Measurements from ENCODE around the gene ITIH4.

DNA sequence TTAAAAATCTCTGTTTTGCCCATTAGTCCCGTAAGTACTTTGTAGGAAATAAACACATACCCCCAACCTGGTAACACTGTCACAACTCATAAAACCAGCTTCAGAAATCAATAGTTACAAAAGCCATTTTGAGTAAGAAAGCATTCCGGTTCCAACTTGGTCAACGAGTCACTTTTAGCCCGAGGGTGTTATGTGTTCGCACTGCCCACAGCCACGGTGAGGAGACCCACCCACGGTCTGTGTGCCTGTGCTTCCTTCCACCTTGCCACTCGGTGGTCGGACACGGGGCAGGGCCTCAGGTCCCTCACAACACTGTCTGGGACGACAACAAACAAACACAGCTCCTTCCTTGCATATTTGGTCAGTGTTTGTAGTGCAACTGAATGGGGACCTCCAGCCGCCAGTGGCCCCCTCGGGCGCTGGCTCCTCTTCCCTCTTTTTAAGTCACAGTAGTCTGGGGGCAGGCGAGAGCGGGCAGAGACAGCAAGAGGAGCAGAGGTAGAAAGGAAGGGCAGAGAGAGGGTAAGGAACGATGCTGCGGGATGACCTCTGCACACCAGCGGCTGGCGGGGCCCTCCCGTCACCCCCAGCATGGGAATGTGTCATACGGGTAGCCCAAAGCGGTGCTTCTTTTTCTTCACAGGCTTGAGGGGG is 9.5 kb upstream of the ITIH4 start:
- TF ChIP-seq POLR2A (IDR thresholded peaks at IDR 0.05; ENCODE audit: low read depth, low read length) (no peak), POLR2AphosphoS5 (IDR thresholded peaks at IDR 0.05; ENCODE audit: low read depth, low read length) (no peak), TAF1 (IDR thresholded peaks at IDR 0.05; ENCODE audit: low read depth, low read length) (no peak)
